Stimulated activated CD4-positive, alpha-beta T cell treated with anti-CD3 and anti-CD28 coated beads, TNF-alpha, amount 100 ng/mL, for 48 hours (primary cell): ENCODE data around the gene GDPD2.
A peak's percentile ranks its signal among the peaks of the same experiment; 100 is the strongest.
"Not testable (repeated sequence)": the region's sequence is repeated elsewhere in the genome, so short reads cannot be mapped to it uniquely, and the experiment has no call there.

ENCODE experiments used
- DNase-seq, 3 donors: peaks; one replicate each; pipeline ENCODE4 v3.0.0-alpha.2; 2020; ENCODE audit warnings: low read depth in 3 of 3

The GDPD2 gene

GRCh38 chrX:70422851-70423341 is at the start of gene GDPD2:
Gene GDPD2 (plus strand): TSS chrX:70423314. CDS start chrX:70424985, 1,671 bp downstream.
- no peak for DNase-seq

- DNase-seq, result no peak
Measured at GRCh38 chrX:70386235-70386634, 36.9 kb upstream of the GDPD2 start.

GRCh38 chrX:70398899-70399298 is 24.2 kb upstream of the GDPD2 start:
- no peak for DNase-seq

GRCh38 chrX:70400181-70400580 is 22.9 kb upstream of the GDPD2 start:
- not testable (repeated sequence) for DNase-seq

GRCh38 chrX:70402721-70403120 is 20.4 kb upstream of the GDPD2 start:
- DNase-seq, result no peak

- no peak for DNase-seq
Measured at GRCh38 chrX:70405003-70405402, 18.1 kb upstream of the GDPD2 start.

GRCh38 chrX:70410921-70411320 is 12.2 kb upstream of the GDPD2 start:
- DNase-seq, result no peak

GRCh38 chrX:70411475-70411874 is 11.6 kb upstream of the GDPD2 start:
- DNase-seq, result no peak

- DNase-seq, result no peak
Measured at GRCh38 chrX:70421618-70422017, 1.5 kb upstream of the GDPD2 start.

GRCh38 chrX:70423936-70424675 is 992 bp downstream of the GDPD2 start:
- no peak for DNase-seq

- no peak for DNase-seq
Measured at GRCh38 chrX:70424801-70425200, 1.7 kb downstream of the GDPD2 start.

GRCh38 chrX:70426286-70427278 is 3.5 kb downstream of the GDPD2 start:
- no peak for DNase-seq

GRCh38 chrX:70427365-70427764 is 4.3 kb downstream of the GDPD2 start:
- DNase-seq, result no peak

- no peak for DNase-seq
Measured at GRCh38 chrX:70429759-70430158, 6.6 kb downstream of the GDPD2 start.

GRCh38 chrX:70432936-70433847 is 10.1 kb downstream of the GDPD2 start:
- DNase-seq, result no peak

GRCh38 chrX:70433848-70434351 is 10.8 kb downstream of the GDPD2 start:
- DNase-seq, result peak in 2 of 3 donors; percentile 56 to 64

GRCh38 chrX:70434352-70434866 is 11.3 kb downstream of the GDPD2 start:
- peak in 2 of 3 donors; percentile 46 to 51 for DNase-seq

- DNase-seq, result no peak
Measured at GRCh38 chrX:70434914-70435586, 11.9 kb downstream of the GDPD2 start.

GRCh38 chrX:70436343-70436742 is 13.2 kb downstream of the GDPD2 start:
- no peak for DNase-seq

- no peak for DNase-seq
Measured at GRCh38 chrX:70437011-70437410, 13.9 kb downstream of the GDPD2 start.
